GM12873 (cell line): Measurements from ENCODE around the gene PAPPA2.

ENCODE experiments used
- CTCF ChIP-seq: IDR thresholded peaks from 2 replicates; pipeline ENCODE4 v1.5.1; 2012; ENCODE audit warnings: low read depth, mild to moderate bottlenecking, moderate library complexity, low read length, control low read depth; ENCODE audit not compliant: insufficient read depth; ENCODE audit errors: missing control alignments

The PAPPA2 gene

GRCh38 chr1:176838276-176838995 lies 375.5 kb downstream of the PAPPA2 start:
- TF ChIP-seq CTCF = no peak

GRCh38 chr1:176839216-176839615 lies 376.2 kb downstream of the PAPPA2 start:
- no peak for TF ChIP-seq CTCF

- TF ChIP-seq CTCF = no peak
Observed at GRCh38 chr1:176841238-176841637, 378.3 kb downstream of the PAPPA2 start.

- TF ChIP-seq CTCF = peak; percentile 37
Observed at GRCh38 chr1:176843352-176844297, 380.6 kb downstream of the PAPPA2 start.

- no peak for TF ChIP-seq CTCF
Observed at GRCh38 chr1:176847052-176847451, 384.1 kb downstream of the PAPPA2 start.

- TF ChIP-seq CTCF = no peak
Observed at GRCh38 chr1:176849281-176849680, 386.3 kb downstream of the PAPPA2 start.

GRCh38 chr1:176850871-176851270 lies 387.9 kb downstream of the PAPPA2 start:
- TF ChIP-seq CTCF = no peak
